Endothelial cell of hepatic sinusoid (primary cell): ENCODE data around the gene INTS6L.
"Not testable (repeated sequence)": the region's sequence is repeated elsewhere in the genome, so short reads cannot be mapped to it uniquely, and the experiment has no call there.

Experiments used
- in situ Hi-C: cut with HindIII; loops from 2 replicates; pipeline ENCODE4 v1.10.0; 2017; ENCODE audit warnings: low sequenced_read_pairs

Gene INTS6L

DNA sequence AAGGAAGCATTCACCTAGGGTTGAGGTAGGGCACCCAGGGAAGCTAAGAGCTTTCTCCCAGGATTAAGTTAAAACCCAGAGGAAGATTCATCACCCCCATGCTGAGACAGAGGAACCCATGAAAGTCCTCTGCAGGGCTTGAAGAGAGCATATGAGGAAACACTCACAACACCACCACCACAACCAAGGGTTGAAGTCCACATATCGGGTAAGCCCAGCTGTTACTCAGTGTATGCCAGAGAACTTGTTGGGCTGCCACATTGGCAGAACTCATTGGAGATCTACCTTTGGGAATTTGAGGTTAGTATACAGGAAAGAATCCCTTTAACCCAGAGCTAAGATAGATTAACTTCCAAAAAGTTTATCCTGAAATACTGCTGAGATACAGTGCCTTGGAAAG, 75.1 kb downstream of the INTS6L start:
- in situ Hi-C loops = no loop called here

DNA sequence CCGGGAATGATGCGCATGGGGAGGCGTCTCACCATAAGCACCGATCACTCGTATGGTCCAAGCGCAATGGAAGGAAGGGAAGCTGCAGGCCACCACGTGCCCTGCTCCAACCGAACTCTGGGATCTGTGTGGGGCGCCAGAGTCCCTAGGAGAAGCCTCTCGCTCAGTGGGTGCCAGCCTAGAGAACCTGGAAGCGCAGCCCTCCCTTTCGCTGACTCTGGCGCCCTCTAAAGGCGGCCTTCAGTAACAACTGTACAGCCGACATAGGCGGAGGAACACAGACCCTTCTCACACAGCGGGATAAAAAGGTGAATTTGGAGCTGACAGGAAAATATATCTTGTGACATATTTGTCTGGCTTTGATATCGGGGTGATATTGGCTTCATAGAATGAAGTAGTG, 76.0 kb downstream of the INTS6L start:
- in situ Hi-C loops = no loop called here

- in situ Hi-C loops = no loop called here
Observed at GRCh38 chrX:135605906-135606305, 85.4 kb downstream of the INTS6L start.

GRCh38 chrX:135624408-135625204, 104.1 kb downstream of the INTS6L start:
- in situ Hi-C loops = not testable (repeated sequence)

DNA sequence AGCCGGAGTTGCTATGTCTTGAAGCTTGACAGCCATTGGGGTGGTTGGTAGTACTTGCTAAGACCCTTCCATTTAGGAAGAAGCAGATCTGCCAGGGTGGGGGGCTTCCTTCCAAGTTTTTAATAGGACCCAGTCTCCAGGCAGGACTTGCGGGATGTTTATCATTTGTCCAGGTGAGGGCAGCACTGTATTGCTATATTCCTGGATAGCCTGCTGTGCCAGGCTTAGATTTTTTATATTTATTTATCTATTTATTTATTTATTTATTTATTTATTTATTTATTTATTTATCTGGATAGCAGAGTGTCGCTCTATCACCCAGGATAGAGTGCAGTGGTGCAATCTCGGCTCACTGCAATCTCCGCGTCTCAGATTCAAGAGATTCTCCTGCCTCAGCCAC, 105.5 kb downstream of the INTS6L start:
- in situ Hi-C loops = no loop called here

DNA sequence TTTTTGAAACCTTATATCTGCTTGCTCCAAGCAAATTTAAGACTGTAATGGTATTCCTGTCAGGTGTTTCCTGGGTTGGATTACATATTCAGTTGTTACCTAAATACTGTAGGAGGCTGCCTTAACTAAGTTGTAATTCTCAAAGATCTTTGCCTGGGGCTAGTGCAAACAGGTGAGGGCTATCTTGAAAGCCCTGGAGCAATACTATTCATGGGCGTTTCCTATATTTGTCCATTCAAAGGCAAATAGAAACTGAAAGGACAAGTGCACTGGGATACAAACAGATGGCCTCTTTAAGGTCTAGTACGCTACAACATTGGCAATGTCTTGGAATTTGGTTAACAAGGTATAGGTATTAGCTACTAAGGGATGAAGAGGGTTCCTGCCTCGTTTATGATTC, 108.9 kb downstream of the INTS6L start:
- in situ Hi-C loops = no loop called here
